ENCODE data around the gene BGN.

Gene BGN

GRCh38 chrX:153546386-153546785 is 51.6 kb downstream of the BGN start:
- no peak for TF ChIP-seq CTCF (conservative IDR thresholded peaks at IDR 0.05)
- TF ChIP-seq ZFX (IDR thresholded peaks at IDR 0.05), result no peak
- H3K27ac ChIP-seq, result no peak overlapping the region

- no peak overlapping the region for H3K27ac ChIP-seq
- no peak for TF ChIP-seq CTCF (conservative IDR thresholded peaks at IDR 0.05)
These were observed 52.4 kb downstream of the BGN start for GRCh38 chrX:153547195-153547594.

GRCh38 chrX:153549231-153549630 is 54.5 kb downstream of the BGN start:
- no peak overlapping the region for H3K27ac ChIP-seq
- TF ChIP-seq ZFX (IDR thresholded peaks at IDR 0.05), result no peak

- H3K27ac ChIP-seq, result no peak overlapping the region
- TF ChIP-seq CTCF (conservative IDR thresholded peaks at IDR 0.05), result no peak; the same call in 1 of the 2 replicates
- no peak for TF ChIP-seq ZFX (IDR thresholded peaks at IDR 0.05)
These were observed 55.0 kb downstream of the BGN start for GRCh38 chrX:153549807-153550206.

GRCh38 chrX:153551135-153551534 is 56.4 kb downstream of the BGN start:
- H3K27ac ChIP-seq, result no peak overlapping the region
- TF ChIP-seq ZFX (IDR thresholded peaks at IDR 0.05) (no peak), CTCF (conservative IDR thresholded peaks at IDR 0.05) (no peak)

GRCh38 chrX:153554519-153555167 is 59.9 kb downstream of the BGN start:
- H3K27ac ChIP-seq, result no peak overlapping the region
- peak; percentile 72 for TF ChIP-seq CTCF (conservative IDR thresholded peaks at IDR 0.05)
- TF ChIP-seq ZFX (IDR thresholded peaks at IDR 0.05), result no peak

- TF ChIP-seq ZFX (IDR thresholded peaks at IDR 0.05) (no peak), CTCF (conservative IDR thresholded peaks at IDR 0.05) (no peak)
These were observed 62.0 kb downstream of the BGN start for GRCh38 chrX:153556767-153557166.

More at GRCh38 chrX:153556767-153557166, 62.0 kb downstream of the BGN start:
- no peak overlapping the region for H3K27ac ChIP-seq
